Measurements from ENCODE around the gene NPR1. TPM values are rescaled to one million over a fixed set of nuclear protein-coding genes. Genes with fewer than 3 reads are reported as not detected.

NPR1 gene
- total and polyA plus RNA-seq, 2 donors (not counting 3 experiments of a cell fraction or from before 2014, with no cell fraction given) = 9.8 to 13.3 TPM

DNA sequence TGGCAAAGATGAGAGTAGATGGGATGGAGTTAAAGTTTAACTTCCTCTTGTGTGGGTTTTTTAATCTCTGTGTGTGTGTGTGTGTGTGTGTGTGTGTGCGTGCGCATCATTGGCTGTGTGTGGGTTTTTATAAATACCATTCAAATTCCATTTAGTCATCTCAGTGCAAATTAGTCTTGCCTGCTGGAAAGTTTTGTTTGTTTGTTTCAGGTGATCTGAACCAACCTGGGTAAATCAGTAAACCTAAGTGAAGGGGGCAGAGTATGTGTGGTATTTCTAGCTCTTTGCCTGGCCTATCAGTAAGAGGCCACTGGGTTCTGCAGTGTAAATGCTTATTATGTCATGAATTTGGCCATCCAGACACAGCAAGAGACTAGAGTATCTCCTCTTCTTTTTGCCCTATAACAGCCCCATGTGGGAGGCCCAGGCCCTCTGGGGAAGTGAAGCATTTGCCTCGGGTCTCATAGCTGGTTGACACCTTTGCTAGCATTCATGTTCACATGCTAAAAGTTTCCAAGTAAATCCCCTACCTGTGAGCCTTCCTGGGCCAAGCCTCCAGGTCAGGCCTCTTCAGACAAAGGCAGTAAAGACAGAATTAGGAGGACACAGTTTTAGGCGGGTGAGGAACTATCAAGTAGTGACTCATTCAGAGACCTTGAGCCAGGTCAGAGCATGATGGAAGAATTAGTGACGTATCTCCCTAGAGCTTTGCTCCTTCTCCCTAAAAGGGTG lies 64.1 kb downstream of the NPR1 start:
- Histone ChIP-seq H3K27ac (ENCODE audit: insufficient read depth, low read depth, low read length) (no peak overlapping the region), H3K36me3 (ENCODE audit: control insufficient read depth in 2 of 2, extremely low read depth in 1 of 2, insufficient read depth in 2 of 2, low read length in 2 of 2) (peaks cover 16 to 18% of the 10 kb centered on the region in 2 experiments), H3K27me3 (ENCODE audit: control insufficient read depth in 2 of 2, insufficient read depth in 2 of 2, low read length in 2 of 2) (no peaks in the 10 kb centered on the region), H3K79me2 (ENCODE audit: control insufficient read depth, insufficient read depth, low read length) (no peaks in the 10 kb centered on the region), H3K4me3 (replicated peaks in 1 of 3; ENCODE audit: insufficient read depth in 1 of 3, low read depth in 1 of 3, low read length in 3 of 3) (no peak overlapping the region), H4K20me1 (replicated peaks; ENCODE audit: control insufficient read depth, extremely low read depth, insufficient read depth, low read length) (no peaks in the 10 kb centered on the region), H3K9me1 (replicated peaks; ENCODE audit: control insufficient read depth, extremely low read depth, insufficient read depth, low read length) (no peaks in the 10 kb centered on the region), H3K4me1 (ENCODE audit: control insufficient read depth, extremely low read depth, insufficient read depth, low read length) (peaks cover 2% of the 10 kb centered on the region), H3K9ac (replicated peaks; ENCODE audit: extremely low read depth, insufficient read depth, low read length) (no peak overlapping the region), H2AFZ (ENCODE audit: low read depth, low read length) (no peak overlapping the region), H3K4me2 (ENCODE audit: insufficient read depth, low read length) (no peak overlapping the region), H3K9me3 (replicated peaks; ENCODE audit: control insufficient read depth, insufficient read depth, low read length) (no peaks in the 10 kb centered on the region)
- ChIA-PET CTCF (interaction anchor here (1.0 to 1.8 kb wide), 2 partner anchors 15 to 64 kb away, joined by 4 to 7 read pairs; partner anchors contain the start of genes INTS3 and NPR1), POLR2A (no interaction called here)
- no peak for DNase-seq (ENCODE audit: low read depth, low spot score)
- intact Hi-C loops (cut with micrococcal nuclease) = no loop called here
- no peak for FAIRE-seq
- dilution Hi-C loops (cut with MboI; ENCODE audit: extremely low pct_ligation_motif_present, low sequenced_read_pairs) = no loop called here
- TF ChIP-seq GATA2 (IDR thresholded peaks at IDR 0.05; ENCODE audit: insufficient read depth, insufficient read length, low read depth, low read length) (no peak), FOS (IDR thresholded peaks at IDR 0.05; ENCODE audit: borderline replicate concordance, insufficient read depth, low read length) (no peak), MYC (IDR thresholded peaks at IDR 0.05; ENCODE audit: low read depth, low read length) (no peak)
- TF ChIP-seq, protein P1, sequence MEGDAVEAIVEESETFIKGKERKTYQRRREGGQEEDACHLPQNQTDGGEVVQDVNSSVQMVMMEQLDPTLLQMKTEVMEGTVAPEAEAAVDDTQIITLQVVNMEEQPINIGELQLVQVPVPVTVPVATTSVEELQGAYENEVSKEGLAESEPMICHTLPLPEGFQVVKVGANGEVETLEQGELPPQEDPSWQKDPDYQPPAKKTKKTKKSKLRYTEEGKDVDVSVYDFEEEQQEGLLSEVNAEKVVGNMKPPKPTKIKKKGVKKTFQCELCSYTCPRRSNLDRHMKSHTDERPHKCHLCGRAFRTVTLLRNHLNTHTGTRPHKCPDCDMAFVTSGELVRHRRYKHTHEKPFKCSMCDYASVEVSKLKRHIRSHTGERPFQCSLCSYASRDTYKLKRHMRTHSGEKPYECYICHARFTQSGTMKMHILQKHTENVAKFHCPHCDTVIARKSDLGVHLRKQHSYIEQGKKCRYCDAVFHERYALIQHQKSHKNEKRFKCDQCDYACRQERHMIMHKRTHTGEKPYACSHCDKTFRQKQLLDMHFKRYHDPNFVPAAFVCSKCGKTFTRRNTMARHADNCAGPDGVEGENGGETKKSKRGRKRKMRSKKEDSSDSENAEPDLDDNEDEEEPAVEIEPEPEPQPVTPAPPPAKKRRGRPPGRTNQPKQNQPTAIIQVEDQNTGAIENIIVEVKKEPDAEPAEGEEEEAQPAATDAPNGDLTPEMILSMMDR (IDR thresholded peaks at IDR 0.05; ENCODE audit: extremely low read depth in 1 of 2, insufficient read depth in 1 of 2, low read depth in 1 of 2, low read length in 2 of 2) = no peak
- TF ChIP-seq, protein P2, sequence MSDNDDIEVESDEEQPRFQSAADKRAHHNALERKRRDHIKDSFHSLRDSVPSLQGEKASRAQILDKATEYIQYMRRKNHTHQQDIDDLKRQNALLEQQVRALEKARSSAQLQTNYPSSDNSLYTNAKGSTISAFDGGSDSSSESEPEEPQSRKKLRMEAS (IDR thresholded peaks at IDR 0.05; ENCODE audit: insufficient read depth, insufficient read length) = no peak
- no TSS peak for BruUV-seq (replicated peaks)

Small RNA genes within 50 kb of the gene (microRNA-seq; reads per million reads assigned to microRNA genes)
- not detected for gene MIR8083 (ENCODE audit: borderline number of aligned reads, borderline replicate concordance)

Small RNA genes within 50 kb of the gene (small RNA-seq; reads per million reads assigned to genes)
- gene MIR8083 (ENCODE audit: insufficient read depth, insufficient read length, low read depth, low replicate concordance) (not detected), gene RF00019 (ENCODE audit: insufficient read depth, insufficient read length, low read depth, low replicate concordance) (not detected), gene RN7SL372P (ENCODE audit: insufficient read depth, insufficient read length, low read depth, low replicate concordance) (not detected)

Other genes starting within 250 kb of the NPR1 start
- not detected in 2 replicates for gene S100A7, start 218.0 kb upstream of the NPR1 start, total RNA-seq
- not detected in 2 replicates for gene S100A7, start 218.0 kb upstream of the NPR1 start, polyA plus RNA-seq
- gene S100A6, start 142.7 kb upstream of the NPR1 start, total RNA-seq = 908 and 937 TPM in 2 replicates
- gene S100A6, start 142.7 kb upstream of the NPR1 start, polyA plus RNA-seq = 552 and 1,048 TPM in 2 replicates
- not detected in 2 replicates for gene S100A5, start 137.8 kb upstream of the NPR1 start, total RNA-seq
- gene S100A5, start 137.8 kb upstream of the NPR1 start, polyA plus RNA-seq = not detected in 2 replicates
- not detected in 2 replicates for gene S100A4, start 132.9 kb upstream of the NPR1 start, total RNA-seq
- 0.62 and 1.1 TPM in 2 replicates for gene S100A4, start 132.9 kb upstream of the NPR1 start, polyA plus RNA-seq
- gene S100A3, start 129.4 kb upstream of the NPR1 start, total RNA-seq = 0.42 TPM in 1 of 2 replicates, not detected in the other
- 1.3 and 1.9 TPM in 2 replicates for gene S100A3, start 129.4 kb upstream of the NPR1 start, polyA plus RNA-seq
- gene S100A2, start 112.8 kb upstream of the NPR1 start, total RNA-seq = 4.0 and 4.4 TPM in 2 replicates
- gene S100A2, start 112.8 kb upstream of the NPR1 start, polyA plus RNA-seq = 3.9 and 4.3 TPM in 2 replicates
- gene S100A16, start 65.6 kb upstream of the NPR1 start, total RNA-seq = 545 and 701 TPM in 2 replicates
- 1,770 and 2,016 TPM in 2 replicates for gene S100A16, start 65.6 kb upstream of the NPR1 start, polyA plus RNA-seq
- 0.35 TPM in 1 of 2 replicates, not detected in the other for gene S100A14, start 62.4 kb upstream of the NPR1 start, total RNA-seq
- 0.10 TPM in 1 of 2 replicates, not detected in the other for gene S100A14, start 62.4 kb upstream of the NPR1 start, polyA plus RNA-seq
- 155 and 255 TPM in 2 replicates for gene S100A13, start 51.2 kb upstream of the NPR1 start, total RNA-seq
- gene S100A13, start 51.2 kb upstream of the NPR1 start, polyA plus RNA-seq = 332 and 360 TPM in 2 replicates
- gene S100A1, start 50.3 kb upstream of the NPR1 start, total RNA-seq = not detected in 2 replicates
- gene S100A1, start 50.3 kb upstream of the NPR1 start, polyA plus RNA-seq = not detected in 2 replicates
- 72.1 and 74.4 TPM in 2 replicates for gene CHTOP, start 44.6 kb upstream of the NPR1 start, total RNA-seq
- gene CHTOP, start 44.6 kb upstream of the NPR1 start, polyA plus RNA-seq = 47.1 and 62.0 TPM in 2 replicates
- 36.5 and 36.8 TPM in 2 replicates for gene SNAPIN, start 20.0 kb upstream of the NPR1 start, total RNA-seq
- gene SNAPIN, start 20.0 kb upstream of the NPR1 start, polyA plus RNA-seq = 47.3 and 55.1 TPM in 2 replicates
- 271 TPM in 2 replicates for gene ILF2, start 7.7 kb upstream of the NPR1 start, total RNA-seq
- 289 and 303 TPM in 2 replicates for gene ILF2, start 7.7 kb upstream of the NPR1 start, polyA plus RNA-seq
- 56.1 and 63.1 TPM in 2 replicates for gene INTS3, start 49.4 kb downstream of the NPR1 start, total RNA-seq
- gene INTS3, start 49.4 kb downstream of the NPR1 start, polyA plus RNA-seq = 61.9 and 75.9 TPM in 2 replicates
- gene SLC27A3, start 96.7 kb downstream of the NPR1 start, total RNA-seq = 26.5 and 26.6 TPM in 2 replicates
- 34.3 and 40.1 TPM in 2 replicates for gene SLC27A3, start 96.7 kb downstream of the NPR1 start, polyA plus RNA-seq
- gene GATAD2B, start 244.3 kb downstream of the NPR1 start, total RNA-seq = 46.3 and 49.2 TPM in 2 replicates
- gene GATAD2B, start 244.3 kb downstream of the NPR1 start, polyA plus RNA-seq = 6.4 and 8.5 TPM in 2 replicates